Measurements from ENCODE around the gene SEMA6A.

DNA sequence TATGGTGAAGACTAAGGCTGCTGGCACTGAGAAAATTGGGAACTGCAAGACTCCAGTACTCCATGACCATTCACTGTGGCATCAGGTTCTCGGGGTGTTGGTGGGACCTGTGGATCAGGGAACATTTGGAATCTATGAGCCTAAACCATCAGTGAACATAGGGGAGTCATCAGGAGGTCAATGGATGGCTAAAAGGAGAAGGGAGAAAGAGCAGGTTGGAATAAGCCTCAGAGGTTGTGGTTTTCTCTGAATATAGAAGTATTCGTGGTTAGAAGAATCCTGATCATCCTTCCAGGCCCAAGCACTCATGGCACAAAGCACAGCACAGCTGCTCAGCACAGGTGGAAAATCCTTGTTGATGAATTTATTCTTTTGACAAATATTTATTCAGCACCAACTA is 156.6 kb downstream of the SEMA6A start:
- TF ChIP-seq, protein P1, sequence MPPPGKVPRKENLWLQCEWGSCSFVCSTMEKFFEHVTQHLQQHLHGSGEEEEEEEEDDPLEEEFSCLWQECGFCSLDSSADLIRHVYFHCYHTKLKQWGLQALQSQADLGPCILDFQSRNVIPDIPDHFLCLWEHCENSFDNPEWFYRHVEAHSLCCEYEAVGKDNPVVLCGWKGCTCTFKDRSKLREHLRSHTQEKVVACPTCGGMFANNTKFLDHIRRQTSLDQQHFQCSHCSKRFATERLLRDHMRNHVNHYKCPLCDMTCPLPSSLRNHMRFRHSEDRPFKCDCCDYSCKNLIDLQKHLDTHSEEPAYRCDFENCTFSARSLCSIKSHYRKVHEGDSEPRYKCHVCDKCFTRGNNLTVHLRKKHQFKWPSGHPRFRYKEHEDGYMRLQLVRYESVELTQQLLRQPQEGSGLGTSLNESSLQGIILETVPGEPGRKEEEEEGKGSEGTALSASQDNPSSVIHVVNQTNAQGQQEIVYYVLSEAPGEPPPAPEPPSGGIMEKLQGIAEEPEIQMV (CRISPR knock-in tag; IDR thresholded peaks at IDR 0.05; ENCODE audit: low read depth) = no peak
- TF ChIP-seq, protein P2, sequence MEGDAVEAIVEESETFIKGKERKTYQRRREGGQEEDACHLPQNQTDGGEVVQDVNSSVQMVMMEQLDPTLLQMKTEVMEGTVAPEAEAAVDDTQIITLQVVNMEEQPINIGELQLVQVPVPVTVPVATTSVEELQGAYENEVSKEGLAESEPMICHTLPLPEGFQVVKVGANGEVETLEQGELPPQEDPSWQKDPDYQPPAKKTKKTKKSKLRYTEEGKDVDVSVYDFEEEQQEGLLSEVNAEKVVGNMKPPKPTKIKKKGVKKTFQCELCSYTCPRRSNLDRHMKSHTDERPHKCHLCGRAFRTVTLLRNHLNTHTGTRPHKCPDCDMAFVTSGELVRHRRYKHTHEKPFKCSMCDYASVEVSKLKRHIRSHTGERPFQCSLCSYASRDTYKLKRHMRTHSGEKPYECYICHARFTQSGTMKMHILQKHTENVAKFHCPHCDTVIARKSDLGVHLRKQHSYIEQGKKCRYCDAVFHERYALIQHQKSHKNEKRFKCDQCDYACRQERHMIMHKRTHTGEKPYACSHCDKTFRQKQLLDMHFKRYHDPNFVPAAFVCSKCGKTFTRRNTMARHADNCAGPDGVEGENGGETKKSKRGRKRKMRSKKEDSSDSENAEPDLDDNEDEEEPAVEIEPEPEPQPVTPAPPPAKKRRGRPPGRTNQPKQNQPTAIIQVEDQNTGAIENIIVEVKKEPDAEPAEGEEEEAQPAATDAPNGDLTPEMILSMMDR (CRISPR knock-in tag; IDR thresholded peaks at IDR 0.05) = no peak
- TF ChIP-seq NCOR1 (IDR thresholded peaks at IDR 0.05; ENCODE audit: borderline replicate concordance, low read length) (no peak), WIZ (CRISPR knock-in tag; IDR thresholded peaks at IDR 0.05) (no peak), POLR2A (IDR thresholded peaks at IDR 0.05; ENCODE audit: insufficient read depth in 1 of 2, low read depth in 2 of 2, low read length in 2 of 2) (no peak), NFIC (IDR thresholded peaks at IDR 0.05; ENCODE audit: low read length) (no peak), SRSF9 (IDR thresholded peaks at IDR 0.05; ENCODE audit: borderline replicate concordance, insufficient read depth, low read depth, low read length, poor library complexity, severe bottlenecking) (no peak), SIN3A (IDR thresholded peaks at IDR 0.05; ENCODE audit: borderline replicate concordance, low read depth, low read length) (no peak), RXRB (CRISPR knock-in tag; IDR thresholded peaks at IDR 0.05; ENCODE audit: borderline replicate concordance) (no peak), BRD4 (CRISPR knock-in tag; IDR thresholded peaks at IDR 0.05) (no peak), STAT5B (CRISPR knock-in tag; IDR thresholded peaks at IDR 0.05) (no peak)
- TF ChIP-seq, protein P3, sequence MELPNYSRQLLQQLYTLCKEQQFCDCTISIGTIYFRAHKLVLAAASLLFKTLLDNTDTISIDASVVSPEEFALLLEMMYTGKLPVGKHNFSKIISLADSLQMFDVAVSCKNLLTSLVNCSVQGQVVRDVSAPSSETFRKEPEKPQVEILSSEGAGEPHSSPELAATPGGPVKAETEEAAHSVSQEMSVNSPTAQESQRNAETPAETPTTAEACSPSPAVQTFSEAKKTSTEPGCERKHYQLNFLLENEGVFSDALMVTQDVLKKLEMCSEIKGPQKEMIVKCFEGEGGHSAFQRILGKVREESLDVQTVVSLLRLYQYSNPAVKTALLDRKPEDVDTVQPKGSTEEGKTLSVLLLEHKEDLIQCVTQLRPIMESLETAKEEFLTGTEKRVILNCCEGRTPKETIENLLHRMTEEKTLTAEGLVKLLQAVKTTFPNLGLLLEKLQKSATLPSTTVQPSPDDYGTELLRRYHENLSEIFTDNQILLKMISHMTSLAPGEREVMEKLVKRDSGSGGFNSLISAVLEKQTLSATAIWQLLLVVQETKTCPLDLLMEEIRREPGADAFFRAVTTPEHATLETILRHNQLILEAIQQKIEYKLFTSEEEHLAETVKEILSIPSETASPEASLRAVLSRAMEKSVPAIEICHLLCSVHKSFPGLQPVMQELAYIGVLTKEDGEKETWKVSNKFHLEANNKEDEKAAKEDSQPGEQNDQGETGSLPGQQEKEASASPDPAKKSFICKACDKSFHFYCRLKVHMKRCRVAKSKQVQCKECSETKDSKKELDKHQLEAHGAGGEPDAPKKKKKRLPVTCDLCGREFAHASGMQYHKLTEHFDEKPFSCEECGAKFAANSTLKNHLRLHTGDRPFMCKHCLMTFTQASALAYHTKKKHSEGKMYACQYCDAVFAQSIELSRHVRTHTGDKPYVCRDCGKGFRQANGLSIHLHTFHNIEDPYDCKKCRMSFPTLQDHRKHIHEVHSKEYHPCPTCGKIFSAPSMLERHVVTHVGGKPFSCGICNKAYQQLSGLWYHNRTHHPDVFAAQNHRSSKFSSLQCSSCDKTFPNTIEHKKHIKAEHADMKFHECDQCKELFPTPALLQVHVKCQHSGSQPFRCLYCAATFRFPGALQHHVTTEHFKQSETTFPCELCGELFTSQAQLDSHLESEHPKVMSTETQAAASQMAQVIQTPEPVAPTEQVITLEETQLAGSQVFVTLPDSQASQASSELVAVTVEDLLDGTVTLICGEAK (IDR thresholded peaks at IDR 0.05) = no peak
- TF ChIP-seq, protein P3 (CRISPR knock-in tag; IDR thresholded peaks at IDR 0.05) = no peak

All from HepG2 (cell line).